K562 (cell line): ENCODE measurements around the gene NECTIN3. TPM values are rescaled to one million over a fixed set of nuclear protein-coding genes. Genes with fewer than 3 reads are reported as not detected.

Experiments
- ATAC-seq: fragments of 200-7000 bp; cut with Tn5 transposase; 3 replicates; pipeline ENCODE4 v1.9.1; 2020; ENCODE audit warnings: moderate library complexity
- BruUV-seq: library from RNA; stranded (reverse); fragments of 400-500 nt; replicated peaks from 2 replicates; lab custom pipeline; 2021; lab: Mats Ljungman, UMichigan
- CTCF ChIA-PET: fragments of 300-600 bp; formaldehyde crosslinking; extraction: SDS; loops from one replicate; lab custom pipeline; 2021; ENCODE audit warnings: low intra/inter-chr PET ratio; lab: Yijun Ruan, JAX
- POLR2A ChIA-PET: fragments of 300-600, 350-650 bp; sonication (Branson Sonifier 250); formaldehyde crosslinking; extraction: SDS; loops from one replicate; lab custom pipeline; 2021; ENCODE audit warnings: antibody characterized with exemption, inconsistent platforms; lab: Yijun Ruan, JAX
- DNase-seq, 4 experiments: peaks; one replicate each; pipeline versions ENCODE4 v3.0.0 to v3.0.0-alpha.2; 2011 to 2018; ENCODE audit warnings: low spot score in 3 of 4, mixed read lengths in 3 of 4; ENCODE audit errors: extremely low read depth in 1 of 4
- FAIRE-seq: peaks from 2 replicates; lab custom pipeline; 2011; peaks lifted over from hg19 to GRCh38; lab: Jason Lieb, UNC
- H2AFZ ChIP-seq: 2 replicates; pipeline ENCODE4 v1.6.0; 2011; ENCODE audit warnings: low read depth, low read length, control low read depth, inconsistent platforms
- H3K27ac ChIP-seq: fragments of 200-600 bp; 3 replicates; pipeline ENCODE4 v1.8.0; 2011; ENCODE audit warnings: low read depth, mild to moderate bottlenecking, control low read depth, inconsistent platforms, low read length, moderate library complexity, mixed read lengths; ENCODE audit errors: extremely low read depth
- H3K27me3 ChIP-seq, 2 experiments: fragments of 300-600 bp in 1 of 2; 2 replicates in 1 of 2; 3 replicates in 1 of 2; pipeline versions ENCODE4 v1.6.0 to v1.8.0; 2011; ENCODE audit warnings: inconsistent platforms in 2 of 2, low read length in 2 of 2, mild to moderate bottlenecking in 1 of 2, mixed read lengths in 1 of 2, moderate library complexity in 1 of 2; ENCODE audit not compliant: control insufficient read depth in 2 of 2, insufficient read depth in 2 of 2
- H3K36me3 ChIP-seq: fragments of 300-600 bp; 3 replicates; pipeline ENCODE4 v1.8.0; 2011; ENCODE audit warnings: mild to moderate bottlenecking, low read length, inconsistent platforms; ENCODE audit not compliant: control insufficient read depth, insufficient read depth
- H3K4me1 ChIP-seq, 2 experiments: fragments of 200-600 bp in 1 of 2; replicated peaks in 1 of 2; 2 replicates in 1 of 2; 3 replicates in 1 of 2; pipeline versions ENCODE4 v1.5.1 to v1.8.0; 2011; ENCODE audit warnings: inconsistent platforms in 2 of 2, low read length in 2 of 2, mild to moderate bottlenecking in 1 of 2, mixed read lengths in 1 of 2, moderate library complexity in 1 of 2; ENCODE audit not compliant: control insufficient read depth in 2 of 2, insufficient read depth in 2 of 2
- H3K4me2 ChIP-seq: 2 replicates; pipeline ENCODE4 v1.6.1; 2011; ENCODE audit warnings: low read length, control low read depth, inconsistent platforms, mixed read lengths; ENCODE audit not compliant: insufficient read depth
- H3K4me3 ChIP-seq: fragments of 200-600 bp; sonication (generic), shearing (Covaris generic); 2 replicates; pipeline ENCODE4 v1.5.1; 2016; ENCODE audit warnings: control low read depth, inconsistent platforms
- H3K79me2 ChIP-seq: fragments of 200-600 bp; 3 replicates; pipeline ENCODE4 v1.8.0; 2011; ENCODE audit warnings: low read length, inconsistent platforms; ENCODE audit not compliant: control insufficient read depth, insufficient read depth
- H3K9ac ChIP-seq, 2 experiments: 2 replicates each; pipeline versions ENCODE4 v1.6.0 to v1.6.1; 2011; ENCODE audit warnings: low read depth in 2 of 2, low read length in 2 of 2, control low read depth in 1 of 2, inconsistent platforms in 1 of 2, mild to moderate bottlenecking in 1 of 2, mixed read lengths in 1 of 2; ENCODE audit not compliant: insufficient read depth in 1 of 2
- H3K9me1 ChIP-seq: one replicate; pipeline ENCODE4 v1.6.0; 2011; ENCODE audit warnings: inconsistent platforms, mild to moderate bottlenecking, low read length, moderate library complexity; ENCODE audit not compliant: control insufficient read depth, insufficient read depth
- H3K9me3 ChIP-seq: replicated peaks from 2 replicates; pipeline ENCODE4 v1.5.1; 2011; ENCODE audit warnings: low read depth, low read length, inconsistent platforms; ENCODE audit not compliant: control insufficient read depth, insufficient read depth
- H4K20me1 ChIP-seq: replicated peaks from 2 replicates; pipeline ENCODE4 v1.6.1; 2011; ENCODE audit warnings: low read length, inconsistent platforms, mixed read lengths; ENCODE audit not compliant: control insufficient read depth, insufficient read depth
- DMBX1 ChIP-seq: fragments of 250-450 bp; sonication (Bioruptor Pico); IDR thresholded peaks from 2 replicates; pipeline ENCODE4 v1.8.0; 2022; ENCODE audit warnings: inconsistent platforms, mild to moderate bottlenecking, moderate library complexity, borderline replicate concordance
- ETV1 ChIP-seq: fragments of 450-650 bp; conservative IDR thresholded peaks from 2 replicates; pipeline ENCODE4 v1.6.1; 2016; ENCODE audit warnings: missing genetic modification characterization, control low read depth, low read depth, missing compliant biosample characterization
- GATA2 ChIP-seq: sonication (generic); formaldehyde crosslinking; IDR thresholded peaks from 2 replicates; pipeline ENCODE4 v1.4.0; 2020; ENCODE audit warnings: mild to moderate bottlenecking, missing genetic modification reagents
- GTF2A2 ChIP-seq: IDR thresholded peaks from 2 replicates; pipeline ENCODE4 v1.6.1; 2016; ENCODE audit warnings: mild to moderate bottlenecking, missing genetic modification characterization, missing compliant biosample characterization
- HIVEP1 ChIP-seq: fragments of 250-450 bp; sonication (Bioruptor Pico); IDR thresholded peaks from 2 replicates; pipeline ENCODE4 v1.4.0; 2020; ENCODE audit warnings: mild to moderate bottlenecking
- MCM5 ChIP-seq: fragments of 450-650 bp; IDR thresholded peaks from 2 replicates; pipeline ENCODE4 v1.6.1; 2016; ENCODE audit warnings: low read depth
- MECOM ChIP-seq: fragments of 250-450 bp; sonication (Bioruptor Pico); IDR thresholded peaks from 2 replicates; pipeline ENCODE4 v1.8.0; 2022; ENCODE audit warnings: inconsistent platforms
- MTF1 ChIP-seq: fragments of 250-450 bp; sonication (Bioruptor Pico); IDR thresholded peaks from 2 replicates; pipeline ENCODE4 v1.9.0; 2021; ENCODE audit warnings: moderate library complexity, mild to moderate bottlenecking, inconsistent platforms, borderline replicate concordance
- NFE2 ChIP-seq: IDR thresholded peaks from 2 replicates; pipeline ENCODE4 v1.6.1; 2014; ENCODE audit warnings: antibody characterized with exemption, low read depth
- NONO ChIP-seq, 2 experiments: fragments of 200-400 bp in 1 of 2; fragments of 450-650 bp in 1 of 2; formaldehyde crosslinking in 1 of 2; IDR thresholded peaks; 2 replicates each; pipeline ENCODE4 v1.6.1; 2017; ENCODE audit warnings: low read depth in 2 of 2, mild to moderate bottlenecking in 2 of 2, moderate library complexity in 2 of 2, low read length in 1 of 2
- PHF20 ChIP-seq: fragments of 450-650 bp; IDR thresholded peaks from 2 replicates; pipeline ENCODE4 v1.6.1; 2018; ENCODE audit not compliant: partially characterized antibody
- SAFB ChIP-seq: fragments of 200-400 bp; formaldehyde crosslinking; IDR thresholded peaks from 2 replicates; pipeline ENCODE4 v1.6.1; 2017; ENCODE audit warnings: low read depth, low read length, borderline replicate concordance
- TAL1 ChIP-seq: fragments of 450-650 bp; IDR thresholded peaks from 2 replicates; pipeline ENCODE4 v1.6.1; 2016; ENCODE audit warnings: mild to moderate bottlenecking
- ZC3H4 ChIP-seq: sonication (generic); formaldehyde crosslinking; IDR thresholded peaks from 2 replicates; pipeline ENCODE4 v1.9.0; 2021; ENCODE audit warnings: missing genetic modification reagents, borderline replicate concordance
- ZEB2 ChIP-seq: fragments of 450-650 bp; IDR thresholded peaks from 2 replicates; pipeline ENCODE4 v1.6.1; 2016
- ZNF24 ChIP-seq: fragments of 450-650 bp; IDR thresholded peaks from 2 replicates; pipeline ENCODE4 v1.6.1; 2016
- ZNF324 ChIP-seq: fragments of 250-450 bp; sonication (Bioruptor Pico); IDR thresholded peaks from 2 replicates; pipeline ENCODE4 v1.4.0; 2020; ENCODE audit warnings: mild to moderate bottlenecking
- ZNF41 ChIP-seq: fragments of 250-450 bp; sonication (Bioruptor Pico); conservative IDR thresholded peaks from 2 replicates; pipeline ENCODE4 v1.4.0; 2020; ENCODE audit warnings: mild to moderate bottlenecking
- WGBS: fragments of 100-300 bp; shearing (Covaris generic); methylation state at CpG from one replicate; pipeline ENCODE4 v1.1.6; 2016; ENCODE audit warnings: low coverage, mixed read lengths; ENCODE audit not compliant: insufficient coverage; ENCODE audit errors: missing lambda C conversion rate; 5-methylcytosine and 5-hydroxymethylcytosine counted together
- in situ Hi-C: fragments of 300-500 bp; cut with MboI; formaldehyde crosslinking; loops from 4 replicates; pipeline ENCODE4 v1.15.0; 2018; ENCODE audit warnings: inconsistent platforms, mixed read lengths
- intact Hi-C: fragments of 100-400 bp; cut with micrococcal nuclease; formaldehyde crosslinking; loops from 2 replicates; pipeline ENCODE4 v1.14.2; 2022
- polyA plus RNA-seq, 8 experiments: library from polyadenylated mRNA; depleted of rRNA in 4 of 8; stranded (reverse) in 5 of 8; unstranded in 3 of 8; fragments of >200 nt; fragmentation: Nextera tagmentation in 2 of 8; fragmentation: Illumina TruSeq in 1 of 8; extraction: Ambion mirVana in 2 of 8; extraction: Trizol in 1 of 8; gene quantifications; 2 replicates each; pipeline versions ENCODE4 v1.2.1 to v1.2.3, GENCODE V29; 2011 to 2014; ENCODE audit warnings: inconsistent platforms in 1 of 8, missing spikeins in 1 of 8
- total RNA-seq, 7 experiments: library from RNA; depleted of rRNA in 6 of 7; stranded (reverse); fragments of >200 nt in 6 of 7; fragmentation: Illumina TruSeq in 2 of 7; extraction: Trizol in 2 of 7; gene quantifications; 2 replicates each; pipeline versions ENCODE4 v1.2.1 to v1.2.3, GENCODE V29; 2011 to 2021; ENCODE audit warnings: low replicate concordance in 1 of 7
- TF ChIP-seq, protein P1 (sequence below), 2 experiments: fragments of 250-450 bp in 1 of 2; fragments of 450-650 bp in 1 of 2; sonication (Bioruptor Pico) in 1 of 2; IDR thresholded peaks; 2 replicates each; pipeline versions ENCODE4 v1.6.1 to v1.8.0; 2016 to 2021; ENCODE audit warnings: mild to moderate bottlenecking in 2 of 2, moderate library complexity in 2 of 2, missing compliant biosample characterization in 1 of 2, missing genetic modification characterization in 1 of 2

NECTIN3 gene
- total and polyA plus RNA-seq, 9 of the 15 experiments (the other 6 are each of a cell fraction or from before 2014, with no cell fraction given), result 0.16 TPM; not detected in 8

- no peak for TF ChIP-seq NONO (IDR thresholded peaks at IDR 0.05; ENCODE audit: low read depth in 2 of 2, low read length in 1 of 2)
- TF ChIP-seq GATA2 (CRISPR knock-in tag), result no peak
- TF ChIP-seq, all 486 proteins: peak for 0
Measured at GRCh38 chr3:111159391-111159790, 87.8 kb downstream of the NECTIN3 start (continued).

DNA sequence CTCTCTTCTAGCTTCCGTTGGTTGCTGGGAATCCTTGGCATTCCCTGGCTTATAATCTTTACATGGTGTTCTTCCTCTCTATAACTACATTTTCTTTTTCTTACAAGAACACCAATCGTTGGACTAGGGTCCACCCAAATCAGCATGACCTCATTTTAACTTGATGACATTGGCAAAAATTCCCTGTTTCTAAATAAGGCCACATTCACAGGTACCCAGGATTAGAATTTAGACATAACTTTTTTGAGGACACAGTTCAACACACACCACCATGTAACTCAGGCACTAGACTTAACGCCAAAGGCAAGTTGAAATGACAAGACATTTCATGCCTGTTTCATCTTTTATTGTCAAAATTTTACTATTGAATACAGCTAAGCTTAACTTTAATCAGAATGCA is 93.0 kb downstream of the NECTIN3 start:
- no peak for FAIRE-seq
- intact Hi-C loops, result no loop called here
- Histone ChIP-seq H3K9ac (no peak overlapping the region), H3K27me3 (no peaks in the 10 kb centered on the region), H3K79me2 (no peaks in the 10 kb centered on the region), H4K20me1 (no peaks in the 10 kb centered on the region), H3K4me3 (no peak overlapping the region), H3K4me2 (no peak overlapping the region), H3K9me1 (no peaks in the 10 kb centered on the region), H3K4me1 (no peaks in the 10 kb centered on the region), H3K9me3 (no peaks in the 10 kb centered on the region), H3K27ac (no peak overlapping the region), H3K36me3 (no peaks in the 10 kb centered on the region), H2AFZ (no peak overlapping the region)
- ChIA-PET CTCF (no interaction called here), POLR2A (no interaction called here)
- ATAC-seq, result no peak
- no TSS peak for BruUV-seq
- in situ Hi-C loops, result no loop called here
- 0% methylated on average over 3 of the region's 3 CpGs for WGBS
- DNase-seq, result no peak
- TF ChIP-seq GTF2A2 (tag) (no peak), MCM5 (no peak), PHF20 (no peak), SAFB (no peak), ZEB2 (no peak), NFE2 (no peak), ZNF24 (no peak), ZNF41 (CRISPR knock-in tag) (no peak), ETV1 (tag) (no peak), ZNF324 (CRISPR knock-in tag) (no peak), MECOM (CRISPR knock-in tag) (no peak), ZC3H4 (CRISPR knock-in tag) (no peak), HIVEP1 (CRISPR knock-in tag) (no peak), DMBX1 (CRISPR knock-in tag) (no peak), MTF1 (CRISPR knock-in tag) (no peak), TAL1 (no peak)
- TF ChIP-seq, protein P1, sequence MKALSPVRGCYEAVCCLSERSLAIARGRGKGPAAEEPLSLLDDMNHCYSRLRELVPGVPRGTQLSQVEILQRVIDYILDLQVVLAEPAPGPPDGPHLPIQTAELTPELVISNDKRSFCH (CRISPR knock-in tag; IDR thresholded peaks at IDR 0.05), result no peak
- TF ChIP-seq, protein P1 (tag; IDR thresholded peaks at IDR 0.05), result no peak
